ENCODE results near the gene TMEM30B. TPM values are rescaled to one million over a fixed set of nuclear protein-coding genes. Genes with fewer than 3 reads are reported as not detected.

The TMEM30B gene
- total and polyA plus RNA-seq, 9 of the 15 experiments (the other 6 are each of a cell fraction or from before 2014, with no cell fraction given): 0.04 TPM; not detected in 8

GRCh38 chr14:61319706-61320105 lies 38.6 kb upstream of the TMEM30B start (continued):
- TF ChIP-seq ZNF398 (CRISPR knock-in tag; IDR thresholded peaks at IDR 0.05): no peak
- no peak for TF ChIP-seq IRF9 (tag; IDR thresholded peaks at IDR 0.05)
- TF ChIP-seq KDM2B (CRISPR knock-in tag; IDR thresholded peaks at IDR 0.05): no peak
- TF ChIP-seq DPF2 (IDR thresholded peaks at IDR 0.05): no peak
- no peak for TF ChIP-seq NR2C2 (CRISPR knock-in tag; IDR thresholded peaks at IDR 0.05)
- no peak for TF ChIP-seq NR2C2 (tag; IDR thresholded peaks at IDR 0.05)
- TF ChIP-seq MTA1 (IDR thresholded peaks at IDR 0.05; ENCODE audit: borderline replicate concordance): no peak
- no peak for TF ChIP-seq RUNX1 (IDR thresholded peaks at IDR 0.05; ENCODE audit: low read depth)
- no peak for TF ChIP-seq RBFOX2 (IDR thresholded peaks at IDR 0.05; ENCODE audit: low read depth, low read length)
- no peak for TF ChIP-seq CLOCK (CRISPR knock-in tag; IDR thresholded peaks at IDR 0.05; ENCODE audit: borderline replicate concordance)
- TF ChIP-seq NR0B1 (IDR thresholded peaks at IDR 0.05; ENCODE audit: partially characterized antibody): no peak

Measured in K562 (cell line).